ENCODE data around the gene ELMO1.
A peak's percentile ranks its signal among the peaks of the same experiment; 100 is the strongest.

ELMO1 gene

GRCh38 chr7:36944838-36945237 is 503.8 kb downstream of the ELMO1 start:
- no peak for DNase-seq (ENCODE audit: low spot score)

DNA sequence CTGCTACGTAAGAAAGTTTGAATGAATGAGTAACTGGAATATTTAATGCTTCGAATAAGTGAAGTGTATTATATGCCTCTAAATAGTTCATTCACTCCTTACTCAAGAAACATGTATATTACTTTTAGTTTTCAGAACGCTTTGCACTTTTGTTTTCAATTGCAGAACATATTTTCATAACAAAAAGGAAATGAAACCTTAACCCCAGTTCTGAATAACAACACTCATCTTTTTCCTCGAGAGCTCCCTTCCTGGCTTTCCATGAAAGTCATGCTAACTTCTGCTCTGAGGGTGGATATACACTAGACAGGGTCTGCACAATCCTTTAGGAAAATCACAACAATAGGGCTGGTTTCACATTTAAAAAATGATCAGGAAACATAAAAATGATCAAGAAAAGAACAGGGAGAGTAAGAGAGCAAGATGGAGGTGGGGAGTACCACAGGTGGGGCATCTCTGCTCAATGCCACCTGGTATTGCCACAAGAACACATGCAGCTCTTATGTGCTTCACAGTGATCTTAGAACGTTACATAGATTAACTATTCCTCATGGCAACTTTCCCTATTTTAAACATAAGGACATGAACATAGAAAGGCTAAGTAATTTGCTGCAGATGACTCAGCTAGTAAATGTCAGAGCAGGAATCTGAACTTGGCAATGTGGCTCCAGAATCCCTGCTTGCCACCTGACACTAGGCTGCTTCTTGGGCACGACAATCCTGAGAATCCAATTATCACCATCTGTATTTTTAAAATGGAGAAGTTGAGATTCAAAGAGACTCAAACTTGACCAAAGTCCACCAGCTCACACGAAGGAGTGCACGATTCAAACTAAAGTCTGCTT is 504.9 kb downstream of the ELMO1 start:
- DNase-seq (ENCODE audit: low spot score): no peak

- DNase-seq (ENCODE audit: low spot score): no peak
Measured at GRCh38 chr7:36942955-36943354, 505.7 kb downstream of the ELMO1 start.

DNA sequence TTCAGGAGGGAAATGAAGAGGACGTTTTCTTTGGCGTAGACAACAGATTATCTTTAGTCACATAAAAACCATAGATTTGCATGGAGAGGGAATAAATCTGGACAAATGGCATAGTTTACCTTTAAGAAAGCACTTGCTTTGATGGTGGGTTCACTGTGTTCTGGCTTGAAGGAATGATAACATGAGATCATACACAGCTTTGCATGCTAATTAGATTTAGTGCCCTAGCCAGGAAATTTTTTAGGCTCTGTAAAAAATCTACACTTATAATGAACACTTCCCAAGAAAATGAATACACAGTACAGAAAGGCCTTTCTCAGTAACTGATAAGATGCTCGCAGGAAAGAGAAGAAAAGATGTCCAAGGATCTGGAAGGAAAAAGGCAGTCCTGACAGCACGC is 506.1 kb downstream of the ELMO1 start:
- no peak for DNase-seq (ENCODE audit: low spot score)

DNA sequence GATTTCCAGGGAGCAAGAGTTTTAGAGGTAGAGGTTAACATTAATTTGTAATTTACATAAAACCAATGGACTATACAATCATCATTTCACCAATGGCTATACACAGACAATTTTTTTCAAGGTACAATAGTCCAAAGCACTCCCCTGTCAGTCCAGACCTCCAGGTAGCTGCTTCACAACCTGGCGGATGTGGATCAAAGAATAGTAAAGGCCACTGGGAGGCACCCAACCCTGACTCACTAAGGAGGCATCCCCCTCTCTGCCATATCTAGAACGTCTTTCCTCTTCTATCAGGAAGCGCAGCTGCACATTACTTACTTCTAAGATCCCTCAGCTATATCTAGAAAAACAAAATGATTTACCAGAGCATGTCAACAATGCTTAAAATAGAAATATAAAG is 506.6 kb downstream of the ELMO1 start:
- no peak for DNase-seq (ENCODE audit: low spot score)

- no peak for DNase-seq (ENCODE audit: low spot score)
Measured at GRCh38 chr7:36941359-36941758, 507.3 kb downstream of the ELMO1 start.

DNA sequence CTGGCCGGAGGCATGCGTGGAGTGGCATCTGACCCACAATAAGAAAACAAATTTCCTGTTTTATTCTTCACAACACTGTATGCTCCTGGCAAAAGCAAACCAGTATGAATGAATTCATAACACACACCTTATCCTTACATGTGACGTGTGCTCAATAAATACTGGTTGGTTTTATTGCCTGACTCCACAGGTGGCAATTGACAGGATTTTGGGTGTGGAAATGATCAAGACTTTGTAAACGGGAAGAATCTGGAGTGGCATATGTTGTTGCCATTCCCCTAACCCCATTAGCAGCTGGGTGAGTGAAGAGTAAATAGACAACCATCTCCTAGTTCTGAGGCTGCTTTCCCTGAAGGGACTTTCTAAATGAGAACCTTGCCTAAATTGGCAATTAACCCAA is 508.8 kb downstream of the ELMO1 start:
- DNase-seq (ENCODE audit: low spot score): no peak

DNA sequence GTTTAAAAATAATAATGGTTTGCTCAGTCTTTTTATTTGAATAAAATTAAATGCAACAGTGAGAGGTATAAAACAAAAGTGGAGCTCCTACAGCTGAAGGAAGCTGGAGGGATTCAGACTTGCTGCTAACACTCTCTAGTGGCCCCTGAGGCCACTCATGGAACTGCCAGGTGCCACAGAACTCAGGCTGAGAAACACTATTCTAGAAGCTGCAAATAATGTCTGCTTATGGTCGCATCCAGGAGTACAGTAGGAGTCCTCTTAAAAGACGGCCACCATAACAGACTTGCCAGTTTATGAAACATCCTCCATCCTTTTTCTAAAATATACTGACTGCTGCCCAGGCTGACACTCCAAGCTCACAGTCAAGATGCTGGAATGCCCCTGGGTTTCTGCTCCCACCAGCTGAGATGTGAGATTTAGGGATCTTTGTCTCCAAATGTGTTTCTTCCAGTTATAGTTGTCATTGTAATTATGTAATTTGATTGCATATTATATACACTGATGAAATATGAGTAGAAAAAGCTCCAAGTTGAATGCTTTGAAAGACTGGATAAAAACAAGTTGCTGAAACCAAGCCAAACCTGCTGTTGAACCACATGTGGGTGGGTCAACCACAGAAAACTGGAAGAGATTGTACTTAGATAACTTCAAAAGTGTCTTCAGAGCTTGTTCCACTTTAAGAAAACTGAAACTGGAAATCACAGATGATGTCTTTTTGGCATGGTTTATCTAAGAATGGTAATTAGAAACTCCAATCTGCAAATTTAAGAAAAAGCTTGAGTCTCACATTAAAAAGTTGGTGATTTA is 510.7 kb downstream of the ELMO1 start:
- peak; percentile 46 for DNase-seq (ENCODE audit: low spot score)

- no peak for DNase-seq (ENCODE audit: low spot score)
Measured at GRCh38 chr7:36931892-36932291, 516.8 kb downstream of the ELMO1 start.

- no peak for DNase-seq (ENCODE audit: low spot score)
Measured at GRCh38 chr7:36929791-36930190, 518.9 kb downstream of the ELMO1 start.

DNA sequence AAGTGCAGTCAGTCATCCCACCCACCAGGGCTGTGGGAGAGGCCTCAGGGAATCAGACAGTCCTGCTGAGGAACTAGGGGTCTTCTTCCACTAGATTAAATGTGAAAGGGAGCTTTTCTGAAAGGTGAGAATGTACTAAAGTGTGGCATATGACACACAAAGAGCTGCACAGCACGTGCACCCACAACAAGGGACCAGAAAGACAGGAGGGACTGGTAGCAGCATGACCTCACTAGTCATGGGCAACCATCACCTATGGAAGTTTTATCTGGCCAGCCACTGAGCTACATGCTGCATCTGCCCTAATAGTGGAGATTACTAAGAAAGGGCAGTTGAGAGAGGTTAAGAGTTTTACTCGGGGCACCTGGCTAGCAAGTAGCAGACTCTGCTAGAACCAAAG is 519.9 kb downstream of the ELMO1 start:
- no peak for DNase-seq (ENCODE audit: low spot score)

DNA sequence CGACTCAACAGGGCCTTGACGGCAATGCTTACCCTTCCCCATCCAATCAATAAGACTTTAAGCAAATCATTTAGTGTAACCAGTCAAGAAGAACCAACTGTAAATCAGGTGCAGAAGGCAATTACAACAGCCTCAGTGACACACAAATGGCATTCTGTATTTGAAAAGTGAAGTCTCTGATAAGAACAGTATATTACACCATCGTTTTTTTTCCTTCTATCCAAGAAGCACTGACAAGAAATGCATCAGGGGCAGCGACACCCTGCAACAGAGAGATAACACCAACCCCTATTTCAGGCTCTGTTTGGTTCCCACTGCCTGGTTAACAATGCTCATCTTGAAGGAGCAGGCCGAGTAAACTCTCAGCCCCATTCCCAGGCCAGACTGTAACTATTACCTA is 520.4 kb downstream of the ELMO1 start:
- DNase-seq (ENCODE audit: low spot score): no peak

GRCh38 chr7:36925691-36926090 is 523.0 kb downstream of the ELMO1 start:
- no peak for DNase-seq (ENCODE audit: low spot score)

- DNase-seq (ENCODE audit: low spot score): no peak
Measured at GRCh38 chr7:36925207-36925606, 523.5 kb downstream of the ELMO1 start.

- DNase-seq (ENCODE audit: low spot score): no peak
Measured at GRCh38 chr7:36923943-36924436, 524.7 kb downstream of the ELMO1 start.

GRCh38 chr7:36923185-36923584 is 525.5 kb downstream of the ELMO1 start:
- no peak for DNase-seq (ENCODE audit: low spot score)

GRCh38 chr7:36920433-36920832 is 528.2 kb downstream of the ELMO1 start:
- no peak for DNase-seq (ENCODE audit: low spot score)

DNA sequence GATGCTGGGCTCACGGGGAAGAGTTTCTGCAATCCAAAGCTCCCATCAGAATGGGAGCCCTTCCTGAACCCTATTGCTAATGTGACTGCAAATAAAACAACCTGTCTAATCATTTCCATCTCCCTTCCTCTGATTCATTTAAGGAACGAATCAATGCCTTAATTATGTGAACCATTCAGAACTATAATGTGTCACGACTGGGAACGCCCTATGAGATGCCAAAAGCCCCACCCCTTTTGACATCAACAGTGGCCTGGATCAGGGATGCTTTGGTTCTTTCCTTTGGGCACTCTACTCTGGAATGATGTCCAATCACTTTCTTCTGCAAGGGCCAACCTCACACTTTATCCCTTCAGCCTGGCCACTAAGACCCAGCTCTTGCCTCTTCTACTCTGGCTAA is 528.9 kb downstream of the ELMO1 start:
- no peak for DNase-seq (ENCODE audit: low spot score)

DNA sequence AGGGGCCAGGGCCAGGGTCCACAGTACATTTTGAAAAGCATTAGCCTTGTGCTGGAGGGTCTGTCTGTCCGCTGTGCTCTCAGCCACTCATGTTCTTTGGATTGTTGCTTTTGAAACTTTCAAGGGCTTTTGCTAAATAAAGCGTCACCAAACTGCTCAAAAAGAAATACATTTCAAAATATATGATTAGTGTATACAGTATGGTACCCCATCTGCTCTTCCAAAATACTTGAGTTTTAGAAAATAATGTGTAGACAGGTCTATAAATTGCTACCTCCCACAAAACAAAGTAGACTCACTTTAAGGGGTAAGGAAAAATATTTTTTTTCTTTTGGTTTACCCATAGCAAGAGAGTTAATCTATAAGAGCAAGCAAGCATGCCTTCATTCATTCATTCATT is 530.1 kb downstream of the ELMO1 start:
- no peak for DNase-seq (ENCODE audit: low spot score)

DNA sequence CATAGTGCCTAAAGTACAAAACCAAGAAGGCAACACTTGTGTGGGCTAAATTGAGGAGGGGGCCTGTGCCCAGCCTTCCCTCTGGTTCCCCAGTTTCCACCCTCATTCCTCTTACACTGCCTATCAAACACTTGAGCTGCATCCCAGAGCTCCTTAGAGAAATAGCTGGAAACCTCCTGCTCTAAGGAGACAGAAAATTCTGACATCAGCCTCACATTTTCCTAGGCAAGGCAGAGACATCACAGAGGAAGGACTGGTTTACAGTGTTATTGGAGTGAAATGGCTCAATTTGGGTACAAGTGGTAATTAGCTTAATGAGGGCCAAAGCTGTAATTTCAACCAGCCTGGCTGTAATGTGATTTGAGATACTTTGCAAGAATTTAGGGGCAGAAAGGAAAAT is 532.0 kb downstream of the ELMO1 start:
- no peak for DNase-seq (ENCODE audit: low spot score)

- no peak for DNase-seq (ENCODE audit: low spot score)
Measured at GRCh38 chr7:36916116-36916515, 532.5 kb downstream of the ELMO1 start.

- no peak for DNase-seq (ENCODE audit: low spot score)
Measured at GRCh38 chr7:36911788-36912187, 536.9 kb downstream of the ELMO1 start.

DNA sequence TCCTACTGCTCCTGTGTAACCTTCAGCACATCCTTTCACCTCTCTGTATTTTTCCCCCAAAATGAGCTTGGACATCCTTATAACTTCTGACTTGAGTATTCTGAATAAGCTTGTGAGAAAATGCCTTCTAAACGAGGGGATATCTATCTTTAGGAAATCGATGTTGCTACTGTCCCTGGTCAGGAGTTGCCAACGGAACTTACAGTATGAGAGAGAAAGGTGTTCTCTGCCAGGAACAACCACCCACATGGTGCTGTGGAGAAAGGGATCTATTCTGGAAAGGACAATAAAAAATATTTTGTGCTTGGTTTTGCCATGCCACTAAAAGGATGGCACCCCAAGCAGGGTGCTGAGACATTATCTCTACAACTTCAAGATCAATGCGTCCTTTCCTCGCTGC is 537.8 kb downstream of the ELMO1 start:
- DNase-seq (ENCODE audit: low spot score): no peak

Data from RKO (cell line).